Tibial artery (tissue), 4 donors: ENCODE results near the gene ATP2A3.

ENCODE experiments used
- DNase-seq, 2 donors: peaks; one replicate each; pipeline ENCODE4 v3.0.0-alpha.2; 2019
- H3K27ac ChIP-seq, 2 donors: fragments of 200-600 bp; sonication (generic) in 1 of 2; 1 replicate in 1 of 2; 2 replicates in 1 of 2; pipeline ENCODE4 v1.5.1; 2018 to 2019; ENCODE audit warnings: mild to moderate bottlenecking in 1 of 2
- H3K27me3 ChIP-seq, 2 donors: fragments of 200-600 bp; sonication (generic) in 1 of 2; one replicate each; pipeline versions ENCODE4 v1.5.1 to v1.6.0; 2016 to 2019
- H3K36me3 ChIP-seq, 3 donors: fragments of 200-600 bp; sonication (generic) in 2 of 3; one replicate each; pipeline ENCODE4 v1.5.1; 2016 to 2019; ENCODE audit warnings: mild to moderate bottlenecking in 2 of 3
- H3K4me1 ChIP-seq, 4 donors: fragments of 200-600 bp; sonication (generic) in 2 of 4; 1 replicate in 3 of 4; 2 replicates in 1 of 4; pipeline ENCODE4 v1.5.1; 2016 to 2019
- H3K4me3 ChIP-seq, 2 donors: fragments of 200-600 bp; sonication (generic) in 1 of 2; 1 replicate in 1 of 2; 2 replicates in 1 of 2; pipeline ENCODE4 v1.5.1; 2018 to 2019; ENCODE audit warnings: mild to moderate bottlenecking in 2 of 2
- H3K9me3 ChIP-seq, 3 donors: fragments of 200-600 bp; sonication (generic) in 1 of 3; one replicate each; pipeline ENCODE4 v1.5.1; 2016 to 2019
- intact Hi-C: fragments of 100-400 bp; cut with DNase I; formaldehyde crosslinking; loops from one replicate; pipeline ENCODE4 v1.15.0; 2023; ENCODE audit warnings: low total_unique reads
- TF ChIP-seq, protein P1 (sequence below), 2 experiments: fragments of 200-600 bp in 1 of 2; fragments of 450-650 bp in 1 of 2; IDR thresholded peaks; one replicate each; pipeline ENCODE4 v1.5.1; 2017 to 2019; ENCODE audit warnings: antibody characterized with exemption in 2 of 2, mild to moderate bottlenecking in 1 of 2, moderate library complexity in 1 of 2

ATP2A3 gene

DNA sequence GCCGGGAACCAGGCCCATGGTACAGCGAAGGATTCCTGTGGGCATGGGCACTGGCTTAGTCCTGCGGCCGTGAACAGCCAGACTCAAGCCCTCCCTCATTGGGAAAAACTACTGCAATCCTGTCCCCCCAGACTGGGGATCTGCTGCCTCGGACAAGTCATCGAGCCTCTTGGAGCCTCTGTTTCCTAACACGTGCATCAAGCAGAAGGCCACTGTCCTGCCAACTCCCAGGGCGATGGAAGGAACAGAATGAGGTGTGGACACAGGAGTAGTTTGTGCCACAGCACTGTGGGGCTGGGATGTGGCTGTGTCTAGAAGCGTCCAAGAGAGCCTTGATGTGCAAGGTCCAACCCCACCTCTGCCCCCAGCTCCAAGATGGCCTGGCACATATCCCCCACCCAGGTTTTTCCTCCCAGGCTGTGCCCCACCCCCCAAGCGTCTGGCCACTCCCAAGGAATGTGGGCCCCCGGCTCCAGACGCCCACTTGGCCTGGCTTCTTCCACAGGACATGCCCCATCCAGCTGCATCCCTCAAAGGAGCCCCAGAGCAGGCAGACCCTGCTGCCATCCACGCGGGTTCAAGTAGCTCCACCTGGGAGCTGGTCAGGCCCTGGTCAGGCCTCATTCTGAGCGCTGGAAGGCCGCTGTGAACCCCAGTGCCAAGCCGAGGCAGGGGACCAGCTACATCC lies 74.8 kb downstream of the ATP2A3 start:
- H3K4me1 ChIP-seq, result peaks cover 0 to 67% (median 54%) of the 10 kb centered on the region in 4 donors
- TF ChIP-seq, protein P1, sequence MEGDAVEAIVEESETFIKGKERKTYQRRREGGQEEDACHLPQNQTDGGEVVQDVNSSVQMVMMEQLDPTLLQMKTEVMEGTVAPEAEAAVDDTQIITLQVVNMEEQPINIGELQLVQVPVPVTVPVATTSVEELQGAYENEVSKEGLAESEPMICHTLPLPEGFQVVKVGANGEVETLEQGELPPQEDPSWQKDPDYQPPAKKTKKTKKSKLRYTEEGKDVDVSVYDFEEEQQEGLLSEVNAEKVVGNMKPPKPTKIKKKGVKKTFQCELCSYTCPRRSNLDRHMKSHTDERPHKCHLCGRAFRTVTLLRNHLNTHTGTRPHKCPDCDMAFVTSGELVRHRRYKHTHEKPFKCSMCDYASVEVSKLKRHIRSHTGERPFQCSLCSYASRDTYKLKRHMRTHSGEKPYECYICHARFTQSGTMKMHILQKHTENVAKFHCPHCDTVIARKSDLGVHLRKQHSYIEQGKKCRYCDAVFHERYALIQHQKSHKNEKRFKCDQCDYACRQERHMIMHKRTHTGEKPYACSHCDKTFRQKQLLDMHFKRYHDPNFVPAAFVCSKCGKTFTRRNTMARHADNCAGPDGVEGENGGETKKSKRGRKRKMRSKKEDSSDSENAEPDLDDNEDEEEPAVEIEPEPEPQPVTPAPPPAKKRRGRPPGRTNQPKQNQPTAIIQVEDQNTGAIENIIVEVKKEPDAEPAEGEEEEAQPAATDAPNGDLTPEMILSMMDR (IDR thresholded peaks at IDR 0.05), result no peak
- intact Hi-C loops, result no loop called here

DNA sequence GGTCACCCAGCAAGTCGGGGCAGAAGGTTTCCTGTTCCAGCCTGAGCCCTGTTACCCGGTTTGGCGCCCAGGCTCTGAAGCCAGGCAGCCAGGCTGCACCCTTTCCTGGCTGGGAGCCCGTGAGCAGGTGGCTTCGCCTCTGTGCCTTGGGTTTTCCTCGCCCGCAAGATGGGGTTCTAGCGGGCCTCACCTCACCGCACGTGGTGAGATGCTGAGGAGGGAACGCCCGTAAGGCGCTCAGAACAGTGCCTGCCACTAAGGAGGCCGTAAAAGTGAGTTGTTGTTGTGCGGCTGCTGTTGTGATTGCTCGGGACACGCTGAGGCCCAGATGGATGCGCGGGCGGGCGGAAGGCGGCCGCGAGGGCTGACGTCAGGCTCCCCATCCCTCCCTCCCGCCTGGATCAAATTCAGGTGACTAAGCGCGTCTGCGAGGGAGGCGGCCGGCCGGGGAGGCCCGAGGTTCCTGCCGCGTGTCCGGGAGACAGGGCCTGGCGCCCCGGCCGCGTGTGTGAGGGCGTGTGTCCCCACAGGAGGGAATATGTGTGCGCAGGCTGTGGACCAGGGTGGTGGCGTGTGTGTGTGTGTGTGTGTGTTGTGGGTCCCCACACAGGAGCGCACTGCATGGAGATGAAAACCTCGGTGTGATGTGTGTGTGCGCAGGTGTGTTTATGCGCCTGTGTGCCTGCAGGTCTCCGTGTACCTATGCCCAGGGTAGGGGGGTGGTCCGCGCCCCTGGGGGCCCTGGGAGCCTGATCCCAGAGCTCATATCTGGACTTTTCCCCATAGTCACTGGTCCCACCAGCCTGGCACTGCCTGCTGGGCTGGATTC lies 75.7 kb downstream of the ATP2A3 start:
- no peaks in the 10 kb centered on the region for H3K27me3 ChIP-seq

More for the DNA sequence above, 74.8 kb downstream of the ATP2A3 start:
- Histone ChIP-seq H3K9me3 (no peaks in the 10 kb centered on the region), H3K27me3 (no peaks in the 10 kb centered on the region), H3K36me3 (peaks cover 0 to 11% (median 9%) of the 10 kb centered on the region in 3 donors), H3K4me3 (no peak overlapping the region), H3K27ac (peak overlapping the region; percentile 75 to 78)
- DNase-seq, result peak in 1 of 2 donors; percentile 77

DNA sequence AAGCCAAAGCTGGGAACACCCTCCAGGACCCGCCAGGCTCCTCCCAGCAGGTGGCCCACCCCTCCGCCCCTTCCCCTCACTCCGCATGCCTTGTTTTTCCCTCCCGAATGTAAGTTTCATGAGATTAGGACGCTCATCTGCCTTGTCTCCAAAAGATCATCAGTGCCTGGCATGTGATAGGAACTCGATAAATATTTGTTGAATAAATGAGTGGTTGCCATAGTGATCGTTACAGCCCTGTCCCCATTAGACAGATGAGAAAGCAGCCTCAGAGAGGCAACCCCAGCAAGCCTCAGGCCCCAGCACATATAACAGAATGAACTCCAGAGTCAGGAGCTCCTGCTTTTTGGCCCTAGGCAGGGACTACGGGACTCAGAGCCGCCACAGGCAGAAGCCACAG lies 76.4 kb downstream of the ATP2A3 start:
- H3K27ac ChIP-seq, result peak overlapping the region; percentile 75 to 78
- no peak for DNase-seq
- H3K4me3 ChIP-seq, result no peak overlapping the region
- TF ChIP-seq, protein P1 (IDR thresholded peaks at IDR 0.05), result no peak
- intact Hi-C loops, result no loop called here
- peaks cover 0 to 27% (median 22%) of the 10 kb centered on the region in 3 donors for H3K36me3 ChIP-seq
- H3K27me3 ChIP-seq, result no peaks in the 10 kb centered on the region
- H3K4me1 ChIP-seq, result peaks cover 0 to 54% (median 41%) of the 10 kb centered on the region in 4 donors
- no peaks in the 10 kb centered on the region for H3K9me3 ChIP-seq

More for the DNA sequence above, 75.7 kb downstream of the ATP2A3 start:
- DNase-seq, result peak; percentile 75 to 90
- intact Hi-C loops, result no loop called here
- peaks cover 0 to 58% (median 45%) of the 10 kb centered on the region in 4 donors for H3K4me1 ChIP-seq
- H3K9me3 ChIP-seq, result no peaks in the 10 kb centered on the region
- TF ChIP-seq, protein P1 (IDR thresholded peaks at IDR 0.05), result no peak
- peaks cover 0 to 20% (median 15%) of the 10 kb centered on the region in 3 donors for H3K36me3 ChIP-seq
- H3K4me3 ChIP-seq, result no peak overlapping the region
- H3K27ac ChIP-seq, result peak overlapping the region; percentile 75 to 78

DNA sequence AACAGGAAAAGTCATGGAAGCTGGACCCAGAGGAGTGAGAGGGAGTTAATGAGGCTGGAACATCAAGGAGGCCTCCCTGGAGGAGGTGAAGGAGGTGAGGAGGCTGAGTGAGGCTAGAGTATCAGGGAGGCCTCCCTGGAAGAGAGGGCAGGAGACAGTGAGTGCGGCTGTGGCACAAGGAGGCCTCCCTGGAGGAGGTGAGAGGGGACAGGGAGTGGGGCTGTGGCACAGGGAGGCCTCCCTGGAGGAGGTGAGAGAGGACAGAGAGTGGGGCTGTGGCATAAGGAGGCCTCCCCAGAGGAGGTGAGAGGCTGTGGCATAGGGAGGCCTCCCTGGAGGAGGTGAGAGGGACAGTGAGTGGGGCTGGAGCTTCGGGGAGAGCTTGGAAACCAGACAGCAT lies 76.8 kb downstream of the ATP2A3 start:
- intact Hi-C loops, result no loop called here
- no peaks in the 10 kb centered on the region for H3K27me3 ChIP-seq
- peak overlapping the region; percentile 75 to 78 for H3K27ac ChIP-seq
- H3K36me3 ChIP-seq, result peaks cover 0 to 31% (median 26%) of the 10 kb centered on the region in 3 donors
- peaks cover 0 to 53% (median 40%) of the 10 kb centered on the region in 4 donors for H3K4me1 ChIP-seq
- H3K4me3 ChIP-seq, result no peak overlapping the region
- H3K9me3 ChIP-seq, result no peaks in the 10 kb centered on the region
- TF ChIP-seq, protein P1 (IDR thresholded peaks at IDR 0.05), result no peak
- DNase-seq, result no peak

DNA sequence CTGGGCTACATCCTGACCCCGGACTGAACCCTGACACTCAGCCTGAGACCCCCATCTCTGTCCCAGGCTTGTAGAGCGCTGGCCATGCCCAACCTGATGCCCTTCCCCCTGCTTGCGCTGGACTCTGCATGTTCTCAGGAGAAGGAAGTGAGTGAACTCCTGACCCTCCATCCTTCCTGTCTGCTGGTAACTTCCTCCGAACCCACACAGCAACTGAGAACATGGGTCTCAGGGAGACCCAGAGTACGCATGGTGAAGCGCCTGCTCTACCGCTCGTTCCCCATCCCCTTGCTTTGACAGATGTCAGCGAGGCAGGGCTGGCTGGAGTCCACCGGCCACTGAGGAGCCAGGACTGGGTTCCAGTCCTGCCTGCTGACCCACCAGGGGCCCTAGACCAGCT lies 77.5 kb downstream of the ATP2A3 start:
- Histone ChIP-seq H3K27ac (peak overlapping the region; percentile 75 to 78), H3K4me3 (no peak overlapping the region), H3K27me3 (no peaks in the 10 kb centered on the region), H3K9me3 (no peaks in the 10 kb centered on the region), H3K36me3 (peaks cover 0 to 37% (median 29%) of the 10 kb centered on the region in 3 donors), H3K4me1 (peaks cover 0 to 47% (median 33%) of the 10 kb centered on the region in 4 donors)
- peak in 1 of 2 donors; percentile 66 for DNase-seq
- intact Hi-C loops, result no loop called here
- TF ChIP-seq, protein P1 (IDR thresholded peaks at IDR 0.05), result no peak
